CD4-positive, alpha-beta T cell treated with Interferon alpha-2 for 1 hour (primary cell): Measurements from ENCODE around the gene SPOCK1.

Experiments
- DNase-seq, 2 donors: peaks; one replicate each; pipeline ENCODE4 v3.0.0-alpha.2; 2020 to 2022

SPOCK1 gene

DNA sequence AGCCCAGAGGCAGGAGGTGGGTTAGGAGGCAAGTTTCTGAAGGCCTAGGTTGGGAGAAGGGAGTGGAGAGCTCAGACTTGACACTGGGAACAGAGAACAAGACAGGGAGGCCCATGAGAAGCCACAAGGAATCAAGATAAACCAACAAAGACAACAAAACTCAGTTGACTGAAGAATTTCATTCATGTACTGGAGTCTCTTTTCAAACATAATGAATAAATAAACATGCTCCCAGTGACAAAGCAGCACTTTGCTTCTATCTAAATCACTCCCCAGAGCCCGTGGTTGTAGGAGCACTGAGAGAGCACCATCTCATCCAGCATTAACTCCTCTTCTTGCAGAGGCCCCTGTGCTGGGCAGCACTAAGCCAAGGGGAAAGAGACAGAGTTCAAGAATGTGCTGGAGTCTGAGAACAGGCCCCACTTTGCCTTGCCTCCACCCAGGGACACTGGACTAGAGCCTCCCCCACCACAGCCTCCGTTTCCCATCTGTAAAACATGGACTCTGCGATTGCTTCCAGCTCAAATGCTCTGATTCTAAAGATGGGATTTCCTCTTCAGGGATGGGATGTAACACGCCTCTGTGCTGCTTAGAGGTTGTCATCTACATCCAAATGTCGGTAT is 282.0 kb downstream of the SPOCK1 start:
- DNase-seq: no peak

DNA sequence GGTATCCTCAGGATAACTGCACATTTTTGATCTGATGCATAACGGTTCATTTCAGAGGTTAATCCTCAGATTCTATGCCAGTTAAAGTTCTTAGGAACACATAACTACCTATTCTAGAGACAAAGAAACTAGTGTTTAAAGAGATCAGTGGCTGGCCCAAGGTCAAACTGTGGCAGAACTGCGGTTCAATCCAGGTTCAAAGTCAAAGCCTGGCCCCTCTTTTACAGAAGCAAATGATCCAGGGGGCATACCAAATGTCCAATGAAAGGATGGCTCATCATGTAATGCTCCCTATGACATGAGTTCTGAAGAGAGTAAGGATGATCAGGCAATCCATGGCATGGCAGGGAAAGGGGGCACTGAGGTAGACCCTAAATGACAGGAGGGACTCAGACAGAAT is 283.3 kb downstream of the SPOCK1 start:
- no peak for DNase-seq

DNA sequence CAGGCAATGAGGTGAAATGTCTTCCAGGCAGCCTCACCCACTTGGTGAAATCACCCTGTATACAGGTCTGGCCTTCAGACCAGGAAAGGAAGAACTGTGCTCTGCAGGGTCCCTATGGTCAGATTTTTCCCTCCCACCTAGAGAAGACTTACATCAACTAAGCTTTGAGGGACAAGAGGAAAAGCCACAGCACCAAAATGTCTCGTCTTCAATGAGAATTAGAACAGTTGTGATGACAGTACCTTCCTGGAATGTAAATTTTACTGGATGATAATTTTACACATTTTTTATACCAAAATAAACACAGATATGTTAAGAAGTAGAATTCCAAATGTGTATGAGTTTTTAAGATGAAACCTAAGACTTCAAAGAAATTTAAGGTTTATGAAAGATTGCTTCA is 283.9 kb downstream of the SPOCK1 start:
- DNase-seq: no peak

DNA sequence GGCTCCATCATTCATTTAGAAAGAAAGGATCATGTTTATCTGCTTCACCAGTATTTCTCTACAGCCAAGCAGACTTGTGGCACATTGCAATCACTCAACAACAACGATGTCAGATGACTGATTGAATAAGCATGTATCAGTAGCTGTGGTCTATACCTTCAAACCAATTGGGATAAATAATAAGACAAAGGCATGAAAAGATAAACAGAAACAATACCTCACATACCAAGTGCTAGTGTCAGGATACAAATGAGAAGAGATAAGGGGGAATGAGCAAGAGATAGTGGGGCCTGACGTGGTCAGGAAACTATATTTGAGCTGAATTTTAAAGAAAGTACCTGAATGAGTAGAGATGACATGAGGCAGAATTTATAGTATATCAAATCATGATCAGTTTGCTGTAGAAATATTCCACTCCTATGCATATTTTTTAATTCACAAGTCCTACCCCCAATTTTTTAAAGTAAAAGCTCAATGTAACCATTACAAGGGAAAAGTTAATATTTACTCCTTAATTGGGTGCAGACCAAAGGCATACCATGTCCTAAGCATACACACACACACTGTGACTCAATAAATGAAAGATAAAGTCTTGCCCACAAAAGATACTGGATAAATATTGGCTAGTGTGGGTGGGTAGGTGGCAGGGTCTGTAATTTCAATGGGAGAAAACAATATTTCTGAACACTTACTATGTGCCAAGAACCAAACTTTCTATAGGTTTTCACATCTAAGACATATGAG is 284.5 kb downstream of the SPOCK1 start:
- no peak for DNase-seq

DNA sequence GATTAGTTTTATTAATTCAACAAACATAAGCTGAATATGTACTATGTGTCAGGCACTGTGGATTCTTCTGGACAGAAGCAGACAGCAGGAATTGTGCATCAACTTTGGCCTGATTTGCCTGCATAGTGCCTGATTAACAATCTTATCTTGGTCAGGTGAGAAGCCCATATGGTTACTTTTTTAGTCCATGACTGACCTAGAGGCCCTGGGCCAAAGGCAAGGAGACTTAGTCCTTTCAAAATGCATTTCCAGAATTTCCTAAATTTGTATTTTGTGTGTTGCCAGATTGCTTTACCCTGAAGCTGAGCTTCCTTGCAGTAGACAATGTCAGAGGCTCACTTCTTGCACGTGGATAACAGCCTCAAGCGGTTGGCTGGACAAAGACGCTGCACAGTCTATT is 286.7 kb downstream of the SPOCK1 start:
- DNase-seq: no peak

DNA sequence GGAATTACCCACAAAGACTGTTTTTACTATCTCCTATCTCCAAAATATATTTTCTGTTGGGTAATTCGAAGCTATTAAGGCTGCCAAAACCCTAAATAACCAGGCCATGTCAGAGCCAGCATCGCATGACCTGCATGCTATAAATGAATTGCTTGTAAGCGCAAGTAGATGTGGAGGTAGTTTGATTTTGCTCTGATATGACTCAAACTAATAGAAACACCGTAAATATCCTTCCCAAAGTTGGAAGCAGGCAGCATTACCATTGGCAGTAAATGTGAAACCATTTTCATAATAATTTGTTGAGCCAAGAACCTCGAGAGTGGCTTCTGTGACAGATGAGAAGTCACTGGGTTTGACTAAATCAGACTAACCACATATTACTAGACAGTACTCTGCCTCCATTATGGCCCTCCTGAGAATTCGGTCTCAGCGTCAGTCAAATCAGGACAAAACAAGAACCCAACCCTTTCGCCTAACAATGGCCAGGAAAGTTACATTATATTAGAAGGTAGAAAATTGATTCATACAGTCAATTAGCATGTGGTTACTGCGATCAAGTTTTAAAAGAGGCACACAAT is 289.8 kb downstream of the SPOCK1 start:
- no peak for DNase-seq

DNA sequence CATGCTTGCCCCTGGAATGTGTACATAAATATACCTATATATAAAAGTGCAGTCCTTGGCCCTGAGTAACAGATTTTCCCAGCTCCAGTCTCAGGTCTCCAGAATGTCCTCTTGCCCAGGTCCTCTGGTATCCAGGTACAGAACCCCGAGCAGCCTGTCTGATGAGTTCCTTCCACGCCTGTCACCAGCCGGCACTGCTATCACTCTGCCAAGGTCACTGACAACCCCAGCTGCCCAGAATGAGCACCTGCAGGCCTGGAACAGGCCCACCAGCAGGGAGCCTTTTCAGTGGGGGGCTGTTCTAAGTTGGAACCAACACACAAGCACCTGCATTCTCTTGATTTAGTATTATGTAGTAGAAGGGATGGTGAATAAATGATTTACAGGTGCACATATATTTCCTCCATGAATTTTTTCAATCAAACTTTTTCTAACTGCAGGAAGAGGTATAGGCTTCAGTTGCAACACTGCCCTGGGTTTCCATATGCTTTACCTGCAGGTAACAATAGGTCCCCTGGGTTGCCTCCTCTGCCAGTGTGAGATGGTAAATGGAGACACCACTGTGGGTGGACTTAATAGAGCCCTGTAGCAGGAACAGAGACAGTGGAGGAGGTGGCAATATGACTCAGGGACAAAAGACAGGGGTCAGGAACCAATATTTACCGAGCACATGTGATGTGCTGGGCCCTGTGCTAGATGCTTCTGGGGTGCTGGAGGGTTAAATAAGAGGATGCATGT is 291.9 kb downstream of the SPOCK1 start:
- DNase-seq: no peak

DNA sequence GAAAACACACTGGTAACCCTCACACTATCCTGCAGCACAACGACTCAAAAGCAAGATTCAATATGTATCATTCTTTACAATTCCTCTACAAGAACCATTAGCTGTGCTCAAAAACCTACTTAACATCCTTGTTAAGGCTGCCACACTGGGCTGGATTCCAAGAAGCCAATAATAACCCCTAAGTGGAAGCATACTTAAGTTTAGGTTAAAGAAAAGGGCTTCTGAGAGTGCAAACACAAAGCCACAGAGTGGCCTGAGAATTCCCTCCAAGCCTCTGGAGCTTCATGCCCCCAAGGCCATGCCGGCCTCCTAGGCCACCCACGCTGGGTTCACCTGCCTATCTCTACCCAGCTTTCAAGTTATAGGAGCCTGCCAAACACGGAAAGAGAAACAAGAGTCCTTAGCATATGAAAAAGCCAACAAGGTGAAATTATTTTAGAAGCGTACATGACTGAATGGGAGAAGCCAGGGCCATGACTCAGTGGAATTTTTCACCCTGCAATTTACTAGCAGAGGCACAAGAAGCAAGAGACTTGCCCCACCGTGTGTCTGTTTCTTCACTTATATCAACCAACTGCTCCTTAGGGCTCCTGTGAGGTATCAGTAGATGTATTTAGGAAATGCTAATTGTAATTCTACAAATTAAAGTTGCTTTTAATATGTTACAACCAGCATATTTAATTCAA is 293.0 kb downstream of the SPOCK1 start:
- DNase-seq: no peak

DNA sequence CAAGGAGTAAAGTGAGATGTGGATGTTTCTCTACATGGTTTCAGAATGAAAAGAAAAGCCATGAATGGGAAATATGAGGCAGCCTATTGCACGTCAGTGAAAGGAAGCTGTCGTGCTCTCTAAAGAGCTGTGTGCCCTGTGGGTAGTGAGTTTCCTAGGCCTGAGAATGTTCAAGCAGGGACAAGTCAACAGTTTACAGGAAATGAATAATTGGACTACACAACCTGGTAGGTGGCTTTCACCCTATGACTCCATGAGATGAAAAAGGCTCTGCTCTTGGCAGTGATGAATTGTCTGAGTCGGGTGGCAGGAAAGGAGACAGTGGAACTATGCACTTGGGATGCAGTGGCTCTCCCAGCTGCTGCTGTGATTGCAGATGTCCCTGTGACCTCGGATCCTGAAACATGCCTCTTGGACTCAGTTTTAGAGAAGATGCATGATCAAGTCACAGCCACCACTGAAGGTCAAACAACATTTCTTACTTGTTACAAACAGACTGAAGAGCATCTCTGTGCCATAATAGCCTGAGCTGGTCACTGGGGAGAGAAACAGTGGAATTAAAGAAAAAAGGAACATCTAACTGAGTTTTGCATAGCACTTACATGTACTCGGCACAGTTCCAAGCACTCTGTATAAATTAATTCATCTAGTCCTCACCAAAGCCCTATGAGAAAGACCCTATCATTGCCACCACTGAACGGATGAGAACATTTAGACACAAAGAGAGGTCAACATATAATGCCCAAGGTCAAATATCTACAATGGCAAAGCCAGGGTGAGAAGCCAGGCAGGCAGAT is 293.7 kb downstream of the SPOCK1 start:
- no peak for DNase-seq

DNA sequence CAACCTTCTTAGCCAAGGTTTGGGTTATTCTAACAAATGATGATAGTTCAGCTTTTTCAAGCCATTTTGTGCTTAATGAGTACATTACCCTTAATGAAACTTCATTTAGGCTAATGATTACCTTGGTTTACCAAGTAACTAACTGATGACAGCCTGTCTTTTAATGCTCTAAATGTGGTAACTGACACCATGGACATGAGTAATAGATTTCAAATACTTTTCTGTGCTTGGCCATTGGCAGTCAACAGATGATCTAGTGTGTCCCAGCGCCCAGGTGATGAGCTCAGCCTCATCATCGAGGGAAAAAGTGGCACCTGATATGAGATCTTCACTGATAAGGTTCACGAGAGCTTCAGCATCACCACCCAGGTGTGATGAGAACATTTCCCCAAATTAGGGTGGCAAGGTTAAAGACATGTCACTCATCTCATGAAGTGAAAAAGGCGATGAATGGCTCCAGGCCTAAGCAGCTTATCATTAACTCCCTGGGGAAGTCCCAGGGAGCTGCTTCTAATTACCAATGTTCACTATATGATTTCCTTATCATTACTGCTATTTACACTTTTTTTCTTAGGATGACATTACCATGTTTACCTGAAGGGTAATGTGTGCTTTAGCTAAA is 296.0 kb downstream of the SPOCK1 start:
- no peak for DNase-seq

DNA sequence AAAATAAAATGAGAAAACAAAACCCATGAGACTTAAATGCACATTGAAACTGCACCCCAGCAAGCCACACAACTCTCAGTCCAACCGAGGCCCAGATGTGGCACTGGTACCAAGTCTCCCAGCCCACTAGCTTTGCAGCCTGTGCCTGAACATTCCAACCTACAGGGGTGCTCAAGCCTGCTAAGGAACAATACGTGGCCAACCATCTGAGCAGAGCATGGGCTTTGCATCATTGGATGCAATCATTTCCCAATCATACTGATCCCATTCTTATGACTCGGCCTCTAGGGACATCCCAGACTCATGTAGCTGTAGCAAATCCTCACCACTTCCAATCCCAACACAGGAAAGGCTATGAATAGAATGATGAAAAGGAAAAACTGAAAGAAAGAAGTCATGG is 297.2 kb downstream of the SPOCK1 start:
- no peak for DNase-seq

DNA sequence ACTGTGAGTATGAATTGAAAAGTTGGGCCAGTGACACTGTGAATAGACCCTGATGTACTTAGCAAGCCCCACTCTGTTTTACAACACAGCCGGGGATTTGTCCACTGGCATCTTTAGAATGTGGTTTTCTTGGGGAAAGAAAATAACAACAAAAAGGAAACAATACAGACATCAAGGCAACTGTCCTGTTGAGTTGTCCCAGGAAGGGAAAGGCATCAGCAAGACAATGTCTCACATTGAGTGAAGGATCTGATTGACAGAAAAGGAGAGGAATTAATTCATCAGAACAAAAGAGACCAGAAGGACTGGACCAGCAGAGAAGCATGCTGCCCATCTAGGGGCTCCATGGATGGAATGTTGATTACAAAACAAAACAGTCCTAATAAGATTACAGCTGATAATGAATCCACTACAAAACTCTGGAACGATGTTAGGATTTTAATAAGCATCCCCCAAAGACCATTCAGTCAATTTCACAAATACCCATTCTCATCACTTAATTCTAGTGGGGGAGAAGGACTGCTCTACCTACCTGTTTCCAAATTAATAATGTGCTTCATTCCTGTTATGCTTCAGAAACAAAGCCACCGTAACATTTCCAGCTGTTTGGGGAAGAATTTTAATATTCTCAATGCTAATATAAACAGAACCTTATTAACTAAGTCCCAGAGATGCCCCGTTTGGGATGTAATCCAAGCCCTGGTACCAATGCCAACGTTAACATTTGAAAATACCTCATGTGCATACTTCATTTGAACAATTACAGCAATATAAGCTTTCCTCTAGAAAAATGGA is 298.0 kb downstream of the SPOCK1 start:
- DNase-seq: no peak

DNA sequence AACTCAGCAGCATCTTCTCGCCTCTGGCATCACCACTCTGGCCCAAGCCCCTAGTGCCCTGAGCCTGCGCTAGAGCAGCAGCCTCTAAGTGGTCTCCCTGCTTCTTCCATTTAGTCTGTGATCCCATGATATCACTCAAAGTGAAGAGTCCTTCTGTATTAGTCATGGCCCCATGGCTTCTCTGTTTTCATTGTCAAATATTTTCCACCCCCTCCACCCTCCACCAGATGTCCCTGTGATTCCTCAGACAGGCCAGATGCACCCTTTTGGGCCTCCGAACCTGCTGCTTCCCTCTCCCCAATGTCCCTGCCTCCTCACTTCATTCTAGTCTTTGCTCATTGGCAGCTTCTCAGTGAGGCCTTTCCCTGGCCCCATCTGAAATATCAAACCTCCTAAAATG is 299.2 kb downstream of the SPOCK1 start:
- no peak for DNase-seq

DNA sequence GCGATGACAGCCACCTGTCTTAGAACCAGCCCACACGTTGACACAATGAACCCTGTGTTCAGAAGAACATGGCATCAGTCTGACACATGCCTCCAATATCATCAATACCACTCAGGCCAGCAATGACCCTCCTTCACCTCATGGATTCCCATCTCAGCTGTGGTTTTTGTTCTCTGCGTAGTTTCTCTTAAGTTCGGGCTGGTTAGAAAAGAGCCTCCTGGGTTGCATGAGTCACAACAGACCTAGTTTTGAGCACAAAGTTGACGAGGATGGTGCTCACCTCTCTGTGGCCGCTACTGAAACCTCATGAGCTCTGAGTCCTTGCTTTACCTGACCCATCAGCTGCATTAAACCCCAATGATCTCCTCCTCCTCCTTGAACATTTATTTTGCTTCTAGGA is 299.9 kb downstream of the SPOCK1 start:
- no peak for DNase-seq

DNA sequence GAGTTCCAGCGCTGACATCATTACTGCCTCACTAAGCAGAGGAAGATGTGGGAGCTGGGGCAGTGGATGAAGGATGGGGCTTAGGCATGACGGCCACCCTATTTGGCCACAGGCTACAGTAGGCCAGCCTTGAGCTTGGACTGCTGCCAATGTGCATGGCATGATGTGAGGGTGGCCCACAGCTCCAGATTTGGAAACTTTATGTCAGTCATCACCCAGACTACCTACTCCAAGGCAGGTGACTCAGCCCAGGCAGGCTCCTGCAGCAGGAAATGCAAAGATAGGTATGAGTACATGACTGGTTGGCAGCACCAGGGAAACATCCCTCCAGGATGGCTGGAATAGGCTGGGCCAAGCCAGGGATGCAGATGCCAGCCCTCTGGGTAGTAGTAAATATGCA is 303.6 kb downstream of the SPOCK1 start:
- DNase-seq: no peak

DNA sequence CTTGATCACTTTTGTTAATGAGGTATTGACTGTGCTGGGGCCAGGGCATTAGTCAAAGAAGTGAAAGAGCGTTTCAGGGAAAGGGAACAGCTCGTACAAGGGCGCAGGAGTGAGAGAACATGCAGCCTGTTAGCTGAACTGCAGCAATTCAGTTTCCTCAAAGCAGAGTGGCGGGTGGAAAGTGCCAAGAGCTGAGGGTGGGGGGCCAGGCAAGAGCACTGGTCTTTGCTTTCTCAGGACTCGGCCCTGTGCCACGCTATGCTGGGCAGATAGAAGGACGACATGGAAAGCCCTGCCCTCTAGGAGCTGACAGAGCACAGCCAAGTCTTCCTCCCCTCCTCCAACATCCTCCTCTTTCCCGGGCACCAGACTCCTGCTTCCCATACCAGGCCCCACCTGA is 304.8 kb downstream of the SPOCK1 start:
- no peak for DNase-seq

DNA sequence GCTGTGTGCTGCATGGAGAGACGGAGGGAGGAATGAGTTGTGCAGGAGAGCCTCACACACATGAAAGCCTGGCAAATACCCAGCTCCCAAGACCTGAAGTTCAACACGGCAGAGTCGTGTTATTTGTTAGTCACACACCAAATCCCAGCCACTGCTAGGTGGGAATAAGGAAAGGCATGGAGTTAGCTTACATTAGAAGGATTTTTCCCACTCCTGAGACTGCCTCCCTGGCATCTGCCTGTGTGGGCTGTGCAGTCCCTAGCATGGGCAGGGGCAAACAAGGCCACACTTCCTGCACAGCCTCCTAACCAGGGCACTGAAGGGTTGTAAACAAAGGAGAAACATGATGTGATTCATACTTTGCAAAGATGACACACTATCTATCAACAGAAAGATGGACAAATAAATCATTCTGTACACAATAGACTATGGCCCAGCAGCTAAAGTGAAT is 306.8 kb downstream of the SPOCK1 start:
- DNase-seq: no peak

DNA sequence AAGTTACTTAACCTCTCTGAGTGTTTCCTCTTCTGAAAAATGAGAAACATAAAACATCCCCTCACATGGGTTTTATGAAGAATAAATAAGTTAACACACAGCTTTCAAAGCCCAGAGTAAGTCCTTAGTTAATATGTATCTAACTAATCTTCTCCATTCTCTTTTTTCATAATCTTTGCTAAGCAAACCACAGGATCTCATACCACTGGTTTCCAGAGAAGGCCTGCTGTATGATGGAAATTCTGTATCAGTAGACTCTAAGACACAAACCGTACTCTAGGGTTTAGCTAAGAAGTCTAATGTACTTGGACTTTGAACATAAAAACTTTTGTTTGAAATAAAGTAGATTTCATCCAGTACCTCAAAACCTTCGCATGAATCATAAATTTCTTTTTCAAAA is 307.9 kb downstream of the SPOCK1 start:
- no peak for DNase-seq

DNA sequence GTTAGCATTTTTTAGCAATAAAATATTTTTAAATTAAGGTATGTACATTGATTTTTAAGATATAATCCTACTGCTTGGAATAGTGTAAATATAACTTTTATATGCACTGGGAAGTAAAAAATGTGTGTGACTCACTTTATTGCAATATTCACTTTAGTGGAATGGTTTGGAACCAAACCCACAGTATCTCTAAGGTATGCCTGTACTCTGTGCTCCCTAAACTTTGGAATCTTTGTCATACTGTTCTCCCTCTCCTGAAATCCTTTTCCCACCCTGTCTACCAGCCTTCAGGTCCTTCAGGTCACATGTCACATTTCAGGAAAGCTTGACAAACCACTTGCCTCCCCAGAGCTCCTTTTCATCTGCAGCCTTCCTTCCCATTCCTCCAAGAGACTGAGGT is 308.7 kb downstream of the SPOCK1 start:
- no peak for DNase-seq

DNA sequence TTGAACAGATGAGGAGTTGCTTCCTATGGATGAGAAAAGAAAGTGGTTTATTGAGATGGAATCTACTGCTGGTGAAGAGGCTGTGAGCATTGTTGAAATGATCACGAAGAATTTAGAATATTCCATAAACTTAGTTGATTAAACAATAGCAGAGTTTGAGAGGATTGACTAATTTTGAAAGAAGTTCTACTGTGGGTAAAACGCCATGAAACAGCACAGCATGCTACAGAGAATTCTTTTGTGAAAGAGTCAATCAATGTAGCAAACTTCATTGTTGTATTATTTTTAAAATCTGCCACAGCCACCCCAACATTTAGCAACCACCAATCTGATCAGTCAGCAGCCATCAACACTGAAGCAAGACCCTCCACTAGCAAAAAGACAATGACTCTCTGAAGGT is 309.1 kb downstream of the SPOCK1 start:
- DNase-seq: no peak

DNA sequence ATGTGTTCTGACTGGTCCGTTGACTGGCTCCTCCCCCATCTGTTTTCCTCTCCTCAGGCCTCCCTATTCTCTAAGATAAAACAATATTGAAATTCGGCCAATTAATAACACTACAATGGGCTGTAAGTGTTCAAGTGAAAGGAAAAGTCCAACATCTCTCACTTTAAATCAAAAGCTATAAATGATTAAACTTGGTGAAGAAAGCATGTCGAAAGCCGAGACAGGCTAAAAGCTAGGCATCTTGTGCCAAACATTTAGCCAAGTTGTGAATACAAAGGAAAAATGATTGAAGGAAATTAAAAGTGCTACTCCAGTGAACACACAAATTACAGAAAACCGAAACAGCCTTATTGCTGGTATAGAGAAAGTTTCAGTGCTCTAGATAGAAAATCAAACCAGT is 310.6 kb downstream of the SPOCK1 start:
- DNase-seq: no peak
